ENCODE results near the gene CAB39. TPM values are rescaled to one million over a fixed set of nuclear protein-coding genes. Genes with fewer than 3 reads are reported as not detected.
A peak's percentile ranks its signal among the peaks of the same experiment; 100 is the strongest.

The CAB39 gene
- total RNA-seq, 2 experiments from 2014 or later = 122 to 148 TPM

DNA sequence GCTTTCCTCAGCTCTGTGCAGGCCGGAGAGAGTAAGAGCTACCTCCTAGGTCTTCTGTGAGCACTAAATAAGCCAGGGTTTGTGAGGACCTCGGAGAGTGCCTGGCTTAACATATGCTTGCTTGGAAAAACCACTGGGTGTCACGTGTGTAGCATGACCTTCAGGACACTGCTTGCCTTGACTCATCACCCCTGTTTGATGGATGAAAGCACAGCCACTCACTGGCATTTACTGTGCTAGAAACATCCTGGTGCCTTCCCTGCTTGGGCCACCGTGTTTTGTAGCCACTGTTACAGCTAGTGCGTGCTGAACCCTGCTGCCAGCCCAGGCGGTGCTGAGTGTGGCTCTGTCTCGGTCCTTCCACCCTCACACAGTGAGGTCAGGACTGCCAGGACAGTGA lies 117.3 kb downstream of the CAB39 start:
- POLR2A ChIA-PET = no interaction called here
- intact Hi-C loops (cut with DNase I, micrococcal nuclease) = no loop called here
- ATAC-seq = peak; percentile 45

DNA sequence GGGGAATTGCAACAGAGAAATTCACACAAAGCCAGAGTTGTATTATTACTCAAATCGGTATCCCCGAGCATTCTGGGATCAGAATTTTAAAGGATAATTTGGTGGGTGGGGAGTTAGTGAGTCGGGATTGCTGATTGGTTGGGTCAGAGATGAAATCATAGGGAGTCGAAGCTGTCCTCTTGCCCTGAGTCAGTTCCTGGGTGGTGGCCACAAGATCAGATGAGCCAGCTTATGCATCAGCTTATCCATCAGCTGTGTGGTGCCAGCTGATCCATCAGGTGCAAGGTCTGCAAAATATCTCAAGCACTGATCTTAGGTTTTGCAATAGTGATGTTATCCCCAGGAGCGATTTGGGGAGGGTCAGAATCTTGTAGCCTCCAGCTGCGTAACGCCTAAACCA lies 117.8 kb downstream of the CAB39 start:
- peaks cover 38% of the 10 kb centered on the region for H3K27me3 Mint-ChIP-seq
- POLR2A ChIA-PET = no interaction called here
- no peaks in the 10 kb centered on the region for H3K9me3 Mint-ChIP-seq (ENCODE audit: low read depth)
- ATAC-seq (peak; percentile 64), DNase-seq (peak; percentile 58)
- no peak overlapping the region for H3K4me3 Mint-ChIP-seq
- CTCF ChIA-PET = interaction anchor here (0.5 to 3.1 kb wide), 8 partner anchors 8 to 416 kb away, joined by 3 to 13 read pairs (median 4); no protein-coding TSS in a partner anchor
- no peaks in the 10 kb centered on the region for H3K4me1 Mint-ChIP-seq
- no peak overlapping the region for H3K27ac Mint-ChIP-seq
- intact Hi-C loops (cut with DNase I, micrococcal nuclease) = no loop called here
- no peaks in the 10 kb centered on the region for H3K36me3 Mint-ChIP-seq (ENCODE audit: low read depth)

More for the DNA sequence above, 117.3 kb downstream of the CAB39 start:
- Mint-ChIP-seq H3K4me3 (no peak overlapping the region), H3K27me3 (peaks cover 38% of the 10 kb centered on the region), H3K36me3 (ENCODE audit: low read depth) (no peaks in the 10 kb centered on the region), H3K4me1 (no peaks in the 10 kb centered on the region), H3K9me3 (ENCODE audit: low read depth) (no peaks in the 10 kb centered on the region), H3K27ac (no peak overlapping the region)
- CTCF ChIA-PET = interaction anchor here (0.6 to 1.5 kb wide), 4 partner anchors 17 to 218 kb away, joined by 3 to 4 read pairs (median 3); no protein-coding TSS in a partner anchor
- no peak for DNase-seq

DNA sequence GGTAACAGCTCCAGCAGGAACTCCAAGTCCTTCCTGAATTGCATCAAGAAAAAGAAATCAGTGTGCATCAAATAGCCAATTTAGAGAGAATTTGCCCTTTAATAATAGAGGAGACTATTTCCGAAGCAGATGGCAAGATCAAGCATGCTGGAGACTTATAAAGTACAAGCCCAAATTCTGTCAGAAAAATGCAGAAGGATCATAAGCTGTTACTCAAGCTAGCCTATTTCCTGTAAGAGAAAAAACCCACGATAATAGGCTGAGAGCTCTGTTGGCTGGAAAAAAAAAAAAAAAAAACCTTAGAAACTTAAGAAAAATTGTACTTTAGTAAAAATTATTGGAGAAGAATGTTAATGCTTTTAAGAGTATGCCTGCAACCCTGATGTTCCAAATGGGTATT lies 127.7 kb downstream of the CAB39 start:
- POLR2A ChIA-PET = interaction anchor here (0.6 kb wide), 1 partner anchor 337 kb away, joined by 3 read pairs; no protein-coding TSS in a partner anchor

GRCh38 chr2:230842473-230842872 lies 129.8 kb downstream of the CAB39 start:
- Mint-ChIP-seq H3K27me3 (peaks cover 9% of the 10 kb centered on the region), H3K4me3 (no peak overlapping the region), H3K4me1 (peaks cover 15% of the 10 kb centered on the region), H3K9me3 (ENCODE audit: low read depth) (peaks cover 4% of the 10 kb centered on the region), H3K36me3 (ENCODE audit: low read depth) (no peaks in the 10 kb centered on the region), H3K27ac (no peak overlapping the region)
- ChIA-PET CTCF (no interaction called here), POLR2A (no interaction called here)
- ATAC-seq (no peak), DNase-seq (no peak)
- intact Hi-C loops (cut with DNase I, micrococcal nuclease) = loop anchor here in 1 of 2 experiments (10.0 kb wide), 1 partner anchor 572 kb away; no protein-coding TSS in a partner anchor

More for the DNA sequence above, 127.7 kb downstream of the CAB39 start:
- peaks cover 6% of the 10 kb centered on the region for H3K27me3 Mint-ChIP-seq
- H3K9me3 Mint-ChIP-seq (ENCODE audit: low read depth) = peaks cover 4% of the 10 kb centered on the region
- no peak for ATAC-seq
- DNase-seq = no peak
- H3K36me3 Mint-ChIP-seq (ENCODE audit: low read depth) = no peaks in the 10 kb centered on the region
- no peak overlapping the region for H3K27ac Mint-ChIP-seq
- no peak overlapping the region for H3K4me3 Mint-ChIP-seq
- CTCF ChIA-PET = interaction anchor here (0.6 to 1.9 kb wide), 9 partner anchors 9 to 263 kb away, joined by 3 to 16 read pairs (median 4); no protein-coding TSS in a partner anchor
- intact Hi-C loops (cut with DNase I, micrococcal nuclease) = loop anchor here in 1 of 2 experiments (10.0 kb wide), 1 partner anchor 574 kb away; no protein-coding TSS in a partner anchor
- H3K4me1 Mint-ChIP-seq = peaks cover 9% of the 10 kb centered on the region

DNA sequence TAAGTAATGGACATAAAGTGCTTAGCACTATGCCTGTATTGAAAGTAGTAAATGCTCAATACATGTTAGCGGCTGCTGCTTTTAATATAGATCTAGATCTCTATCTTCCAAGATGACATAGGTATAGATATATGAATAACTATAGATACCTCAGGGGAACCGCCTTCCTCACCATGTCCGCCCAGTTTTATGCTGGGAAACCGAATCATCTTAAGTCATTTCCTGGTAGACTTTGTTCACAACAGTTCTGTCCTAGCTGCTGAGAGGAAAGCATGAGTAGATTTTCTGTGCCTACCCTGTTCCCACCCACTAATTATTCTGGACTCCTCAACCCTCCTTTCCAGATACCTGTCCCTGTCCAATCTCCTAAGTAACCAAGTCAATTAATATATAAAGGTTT lies 130.5 kb downstream of the CAB39 start:
- no peaks in the 10 kb centered on the region for H3K36me3 Mint-ChIP-seq (ENCODE audit: low read depth)
- H3K4me3 Mint-ChIP-seq = no peak overlapping the region
- ChIA-PET CTCF (no interaction called here), POLR2A (no interaction called here)
- H3K9me3 Mint-ChIP-seq (ENCODE audit: low read depth) = peaks cover 4% of the 10 kb centered on the region
- peaks cover 9% of the 10 kb centered on the region for H3K27me3 Mint-ChIP-seq
- no peak overlapping the region for H3K27ac Mint-ChIP-seq
- peaks cover 21% of the 10 kb centered on the region for H3K4me1 Mint-ChIP-seq
- intact Hi-C loops (cut with DNase I, micrococcal nuclease) = loop anchor here in 1 of 2 experiments (10.0 kb wide), 1 partner anchor 572 kb away; no protein-coding TSS in a partner anchor
- ATAC-seq = peak; percentile 40
- DNase-seq = peak; percentile 26

GRCh38 chr2:230846360-230846759 lies 133.7 kb downstream of the CAB39 start:
- Mint-ChIP-seq H3K4me1 (peaks cover 20% of the 10 kb centered on the region), H3K27ac (no peak overlapping the region), H3K27me3 (peaks cover 17% of the 10 kb centered on the region), H3K36me3 (ENCODE audit: low read depth) (no peaks in the 10 kb centered on the region), H3K9me3 (ENCODE audit: low read depth) (no peaks in the 10 kb centered on the region), H3K4me3 (no peak overlapping the region)
- intact Hi-C loops (cut with DNase I, micrococcal nuclease) = loop anchor here in 1 of 2 experiments (10.0 kb wide), 1 partner anchor 568 kb away; no protein-coding TSS in a partner anchor
- no peak for DNase-seq
- POLR2A ChIA-PET = no interaction called here
- ATAC-seq = no peak
- CTCF ChIA-PET = interaction anchor here (2.4 to 3.9 kb wide), 2 partner anchors 13 to 23 kb away, joined by 15 to 21 read pairs; no protein-coding TSS in a partner anchor

- Mint-ChIP-seq H3K27me3 (peaks cover 19% of the 10 kb centered on the region), H3K4me3 (no peak overlapping the region), H3K36me3 (ENCODE audit: low read depth) (no peaks in the 10 kb centered on the region), H3K4me1 (peaks cover 18% of the 10 kb centered on the region), H3K9me3 (ENCODE audit: low read depth) (no peaks in the 10 kb centered on the region), H3K27ac (peak overlapping the region; percentile 47)
- DNase-seq = peak; percentile 98
- CTCF ChIA-PET = interaction anchor here (0.6 to 3.9 kb wide), 28 partner anchors 8 to 611 kb away, joined by 3 to 21 read pairs (median 4); no protein-coding TSS in a partner anchor
- intact Hi-C loops (cut with DNase I, micrococcal nuclease) = loop anchor here (1.0 to 10.0 kb wide), 8 partner anchors 16 to 567 kb away; partner anchors contain the start of genes ITM2C (in 1 of the 2) and PSMD1 (in 1 of the 2)
- peak; percentile 97 for ATAC-seq
- POLR2A ChIA-PET = no interaction called here
Observed at GRCh38 chr2:230847883-230848388, 135.3 kb downstream of the CAB39 start.

GRCh38 chr2:230849633-230850357 lies 137.2 kb downstream of the CAB39 start:
- no peak overlapping the region for H3K27ac Mint-ChIP-seq
- CTCF ChIA-PET = interaction anchor here (0.6 to 3.9 kb wide), 17 partner anchors 10 to 199 kb away, joined by 3 to 19 read pairs (median 4); no protein-coding TSS in a partner anchor
- no peaks in the 10 kb centered on the region for H3K36me3 Mint-ChIP-seq (ENCODE audit: low read depth)
- intact Hi-C loops (cut with DNase I, micrococcal nuclease) = loop anchor here (2.0 to 10.0 kb wide), 4 partner anchors 25 to 565 kb away; no protein-coding TSS in a partner anchor
- peaks cover 15% of the 10 kb centered on the region for H3K4me1 Mint-ChIP-seq
- DNase-seq = peak; percentile 86
- H3K27me3 Mint-ChIP-seq = peaks cover 25% of the 10 kb centered on the region
- no peak overlapping the region for H3K4me3 Mint-ChIP-seq
- ATAC-seq = peak; percentile 31
- no peaks in the 10 kb centered on the region for H3K9me3 Mint-ChIP-seq (ENCODE audit: low read depth)
- POLR2A ChIA-PET = no interaction called here

DNA sequence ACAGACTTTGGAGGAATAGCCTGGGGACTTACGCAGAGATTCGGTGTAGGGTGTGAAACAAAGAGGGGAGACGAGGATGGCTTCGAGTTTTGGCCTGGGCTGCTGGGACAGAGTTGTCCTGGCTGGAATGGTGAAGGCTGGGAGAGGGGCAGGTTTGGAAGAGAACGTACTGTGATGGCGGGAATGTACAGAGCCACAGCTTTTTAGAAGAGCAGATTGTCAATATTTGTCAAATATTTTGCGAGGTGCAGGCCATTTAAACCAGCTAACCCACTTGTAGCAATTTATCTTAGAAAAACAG lies 137.7 kb downstream of the CAB39 start:
- POLR2A ChIA-PET = no interaction called here
- DNase-seq = no peak
- Mint-ChIP-seq H3K4me3 (no peak overlapping the region), H3K4me1 (peaks cover 15% of the 10 kb centered on the region), H3K27me3 (peaks cover 24% of the 10 kb centered on the region), H3K27ac (no peak overlapping the region), H3K9me3 (ENCODE audit: low read depth) (no peaks in the 10 kb centered on the region), H3K36me3 (ENCODE audit: low read depth) (no peaks in the 10 kb centered on the region)
- no peak for ATAC-seq
- intact Hi-C loops (cut with DNase I, micrococcal nuclease) = no loop called here
- CTCF ChIA-PET = interaction anchor here (0.7 to 3.7 kb wide), 14 partner anchors 10 to 142 kb away, joined by 3 to 16 read pairs (median 3); partner anchors contain the start of gene ITM2C

GRCh38 chr2:230852113-230852512 lies 139.5 kb downstream of the CAB39 start:
- no peak for ATAC-seq
- DNase-seq = no peak
- peaks cover 12% of the 10 kb centered on the region for H3K4me1 Mint-ChIP-seq
- no peaks in the 10 kb centered on the region for H3K36me3 Mint-ChIP-seq (ENCODE audit: low read depth)
- ChIA-PET POLR2A (interaction anchor here (0.7 kb wide), 1 partner anchor 626 kb away, joined by 3 read pairs; no protein-coding TSS in a partner anchor), CTCF (interaction anchor here (0.8 to 2.7 kb wide), 7 partner anchors 9 to 201 kb away, joined by 3 to 17 read pairs (median 8); partner anchors contain the start of gene ITM2C)
- intact Hi-C loops (cut with DNase I, micrococcal nuclease) = no loop called here
- no peak overlapping the region for H3K4me3 Mint-ChIP-seq
- H3K9me3 Mint-ChIP-seq (ENCODE audit: low read depth) = no peaks in the 10 kb centered on the region
- no peak overlapping the region for H3K27ac Mint-ChIP-seq
- H3K27me3 Mint-ChIP-seq = peaks cover 24% of the 10 kb centered on the region

GRCh38 chr2:230861552-230862255 lies 149.1 kb downstream of the CAB39 start:
- Mint-ChIP-seq H3K4me3 (no peak overlapping the region), H3K27ac (no peak overlapping the region), H3K4me1 (peaks cover 41% of the 10 kb centered on the region), H3K27me3 (peaks cover 13% of the 10 kb centered on the region), H3K9me3 (ENCODE audit: low read depth) (no peaks in the 10 kb centered on the region), H3K36me3 (ENCODE audit: low read depth) (no peaks in the 10 kb centered on the region)
- intact Hi-C loops (cut with DNase I, micrococcal nuclease) = no loop called here
- ChIA-PET POLR2A (interaction anchor here (0.6 kb wide), 1 partner anchor 16 kb away, joined by 3 read pairs; no protein-coding TSS in a partner anchor), CTCF (interaction anchor here (0.7 to 2.8 kb wide), 13 partner anchors 8 to 483 kb away, joined by 3 to 19 read pairs (median 3); no protein-coding TSS in a partner anchor)
- ATAC-seq = peak; percentile 8
- peak; percentile 38 for DNase-seq
